K562 (cell line): ENCODE results near the gene SERPINI2. TPM values are rescaled to one million over a fixed set of nuclear protein-coding genes. Genes with fewer than 3 reads are reported as not detected.

Source experiments
- ATAC-seq: fragments of 200-7000 bp; cut with Tn5 transposase; 3 replicates; pipeline ENCODE4 v1.9.1; 2020; ENCODE audit warnings: moderate library complexity
- BruUV-seq: library from RNA; stranded (reverse); fragments of 400-500 nt; replicated peaks from 2 replicates; lab custom pipeline; 2021; lab: Mats Ljungman, UMichigan
- CTCF ChIA-PET: fragments of 300-600 bp; formaldehyde crosslinking; extraction: SDS; loops from one replicate; lab custom pipeline; 2021; ENCODE audit warnings: low intra/inter-chr PET ratio; lab: Yijun Ruan, JAX
- POLR2A ChIA-PET: fragments of 300-600, 350-650 bp; sonication (Branson Sonifier 250); formaldehyde crosslinking; extraction: SDS; loops from one replicate; lab custom pipeline; 2021; ENCODE audit warnings: antibody characterized with exemption, inconsistent platforms; lab: Yijun Ruan, JAX
- DNase-seq, 4 experiments: peaks; one replicate each; pipeline versions ENCODE4 v3.0.0 to v3.0.0-alpha.2; 2011 to 2018; ENCODE audit warnings: low spot score in 3 of 4, mixed read lengths in 3 of 4; ENCODE audit errors: extremely low read depth in 1 of 4
- FAIRE-seq: peaks from 2 replicates; lab custom pipeline; 2011; peaks lifted over from hg19 to GRCh38; lab: Jason Lieb, UNC
- H2AFZ ChIP-seq: 2 replicates; pipeline ENCODE4 v1.6.0; 2011; ENCODE audit warnings: low read depth, low read length, control low read depth, inconsistent platforms
- H3K27ac ChIP-seq: fragments of 200-600 bp; 3 replicates; pipeline ENCODE4 v1.8.0; 2011; ENCODE audit warnings: low read depth, mild to moderate bottlenecking, control low read depth, inconsistent platforms, low read length, moderate library complexity, mixed read lengths; ENCODE audit errors: extremely low read depth
- H3K27me3 ChIP-seq, 2 experiments: fragments of 300-600 bp in 1 of 2; 2 replicates in 1 of 2; 3 replicates in 1 of 2; pipeline versions ENCODE4 v1.6.0 to v1.8.0; 2011; ENCODE audit warnings: inconsistent platforms in 2 of 2, low read length in 2 of 2, mild to moderate bottlenecking in 1 of 2, mixed read lengths in 1 of 2, moderate library complexity in 1 of 2; ENCODE audit not compliant: control insufficient read depth in 2 of 2, insufficient read depth in 2 of 2
- H3K36me3 ChIP-seq: fragments of 300-600 bp; 3 replicates; pipeline ENCODE4 v1.8.0; 2011; ENCODE audit warnings: mild to moderate bottlenecking, low read length, inconsistent platforms; ENCODE audit not compliant: control insufficient read depth, insufficient read depth
- H3K4me1 ChIP-seq, 2 experiments: fragments of 200-600 bp in 1 of 2; replicated peaks in 1 of 2; 2 replicates in 1 of 2; 3 replicates in 1 of 2; pipeline versions ENCODE4 v1.5.1 to v1.8.0; 2011; ENCODE audit warnings: inconsistent platforms in 2 of 2, low read length in 2 of 2, mild to moderate bottlenecking in 1 of 2, mixed read lengths in 1 of 2, moderate library complexity in 1 of 2; ENCODE audit not compliant: control insufficient read depth in 2 of 2, insufficient read depth in 2 of 2
- H3K4me2 ChIP-seq: 2 replicates; pipeline ENCODE4 v1.6.1; 2011; ENCODE audit warnings: low read length, control low read depth, inconsistent platforms, mixed read lengths; ENCODE audit not compliant: insufficient read depth
- H3K4me3 ChIP-seq: fragments of 200-600 bp; sonication (generic), shearing (Covaris generic); 2 replicates; pipeline ENCODE4 v1.5.1; 2016; ENCODE audit warnings: control low read depth, inconsistent platforms
- H3K79me2 ChIP-seq: fragments of 200-600 bp; 3 replicates; pipeline ENCODE4 v1.8.0; 2011; ENCODE audit warnings: low read length, inconsistent platforms; ENCODE audit not compliant: control insufficient read depth, insufficient read depth
- H3K9ac ChIP-seq, 2 experiments: 2 replicates each; pipeline versions ENCODE4 v1.6.0 to v1.6.1; 2011; ENCODE audit warnings: low read depth in 2 of 2, low read length in 2 of 2, control low read depth in 1 of 2, inconsistent platforms in 1 of 2, mild to moderate bottlenecking in 1 of 2, mixed read lengths in 1 of 2; ENCODE audit not compliant: insufficient read depth in 1 of 2
- H3K9me1 ChIP-seq: one replicate; pipeline ENCODE4 v1.6.0; 2011; ENCODE audit warnings: inconsistent platforms, mild to moderate bottlenecking, low read length, moderate library complexity; ENCODE audit not compliant: control insufficient read depth, insufficient read depth
- H3K9me3 ChIP-seq: replicated peaks from 2 replicates; pipeline ENCODE4 v1.5.1; 2011; ENCODE audit warnings: low read depth, low read length, inconsistent platforms; ENCODE audit not compliant: control insufficient read depth, insufficient read depth
- H4K20me1 ChIP-seq: replicated peaks from 2 replicates; pipeline ENCODE4 v1.6.1; 2011; ENCODE audit warnings: low read length, inconsistent platforms, mixed read lengths; ENCODE audit not compliant: control insufficient read depth, insufficient read depth
- AFF1 ChIP-seq, 2 experiments: fragments of 450-650 bp; IDR thresholded peaks; 2 replicates each; pipeline ENCODE4 v1.6.1; 2018; ENCODE audit warnings: mild to moderate bottlenecking in 2 of 2, low read depth in 1 of 2; ENCODE audit not compliant: partially characterized antibody in 2 of 2
- DMBX1 ChIP-seq: fragments of 250-450 bp; sonication (Bioruptor Pico); IDR thresholded peaks from 2 replicates; pipeline ENCODE4 v1.8.0; 2022; ENCODE audit warnings: inconsistent platforms, mild to moderate bottlenecking, moderate library complexity, borderline replicate concordance
- ESRRA ChIP-seq: fragments of 450-650 bp; IDR thresholded peaks from 2 replicates; pipeline ENCODE4 v1.6.1; 2014; ENCODE audit warnings: low read depth, mild to moderate bottlenecking, moderate library complexity, borderline replicate concordance
- ETS2 ChIP-seq: IDR thresholded peaks from 2 replicates; pipeline ENCODE4 v1.6.1; 2016; ENCODE audit warnings: borderline replicate concordance, missing genetic modification characterization, mild to moderate bottlenecking, moderate library complexity, missing compliant biosample characterization; ENCODE audit not compliant: poor library complexity, severe bottlenecking
- ETV6 ChIP-seq, 3 experiments: fragments of 150-350 bp in 1 of 3; sonication (generic) in 1 of 3; formaldehyde crosslinking in 1 of 3; IDR thresholded peaks; 2 replicates each; pipeline versions ENCODE4 v1.6.1 to v1.8.0; 2014 to 2022; ENCODE audit warnings: borderline replicate concordance in 2 of 3, low read depth in 2 of 3, antibody characterized with exemption in 1 of 3, low read length in 1 of 3, mild to moderate bottlenecking in 1 of 3, missing genetic modification reagents in 1 of 3
- FOXJ2 ChIP-seq: fragments of 200-800 bp; sonication (Bioruptor generic); IDR thresholded peaks from 2 replicates; pipeline ENCODE4 v1.6.1; 2016; ENCODE audit warnings: missing genetic modification characterization, missing compliant biosample characterization
- HDAC3 ChIP-seq: fragments of 450-650 bp; IDR thresholded peaks from 2 replicates; pipeline ENCODE4 v1.6.1; 2018; ENCODE audit warnings: borderline replicate concordance, mild to moderate bottlenecking, moderate library complexity; ENCODE audit not compliant: partially characterized antibody
- KLF1 ChIP-seq: fragments of 450-650 bp; IDR thresholded peaks from 2 replicates; pipeline ENCODE4 v1.6.1; 2016; ENCODE audit warnings: missing genetic modification characterization, missing compliant biosample characterization
- KLF10 ChIP-seq: fragments of 250-450 bp; sonication (Bioruptor Pico); IDR thresholded peaks from 2 replicates; pipeline ENCODE4 v1.6.1; 2021; ENCODE audit warnings: matching md5 sums
- NFE2 ChIP-seq: IDR thresholded peaks from 2 replicates; pipeline ENCODE4 v1.6.1; 2014; ENCODE audit warnings: antibody characterized with exemption, low read depth
- SNRNP70 ChIP-seq: fragments of 200-400 bp; formaldehyde crosslinking; optimal IDR thresholded peaks from 2 replicates; pipeline ENCODE3; 2017; ENCODE audit warnings: low read depth, low read length
- SPI1 ChIP-seq: IDR thresholded peaks from 2 replicates; pipeline ENCODE4 v1.6.1; 2011; ENCODE audit warnings: low read depth, low read length, control low read depth, borderline replicate concordance
- TAF9B ChIP-seq: fragments of 450-650 bp; IDR thresholded peaks from 2 replicates; pipeline ENCODE4 v1.6.1; 2018; ENCODE audit warnings: mild to moderate bottlenecking; ENCODE audit not compliant: partially characterized antibody
- ZFP91 ChIP-seq: sonication (generic); formaldehyde crosslinking; IDR thresholded peaks from 2 replicates; pipeline ENCODE4 v1.8.0; 2022; ENCODE audit warnings: mild to moderate bottlenecking, missing genetic modification reagents
- ZNF224 ChIP-seq: sonication (generic); formaldehyde crosslinking; IDR thresholded peaks from 2 replicates; pipeline ENCODE4 v1.8.0; 2022; ENCODE audit warnings: mild to moderate bottlenecking, missing genetic modification reagents
- ZNF23 ChIP-seq: fragments of 250-450 bp; sonication (Bioruptor Pico); IDR thresholded peaks from 2 replicates; pipeline ENCODE4 v1.4.0; 2020; ENCODE audit warnings: mild to moderate bottlenecking
- ZNF253 ChIP-seq: fragments of 250-450 bp; sonication (Bioruptor Pico); conservative IDR thresholded peaks from 2 replicates; pipeline ENCODE4 v1.6.1; 2021; ENCODE audit warnings: mild to moderate bottlenecking
- ZNF77 ChIP-seq: fragments of 250-450 bp; sonication (Bioruptor Pico); IDR thresholded peaks from 2 replicates; pipeline ENCODE4 v1.5.0; 2020
- whole genome bisulfite sequencing: fragments of 100-300 bp; shearing (Covaris generic); methylation state at CpG from one replicate; pipeline ENCODE4 v1.1.6; 2016; ENCODE audit warnings: low coverage, mixed read lengths; ENCODE audit not compliant: insufficient coverage; ENCODE audit errors: missing lambda C conversion rate; 5-methylcytosine and 5-hydroxymethylcytosine counted together
- in situ Hi-C: fragments of 300-500 bp; cut with MboI; formaldehyde crosslinking; loops from 4 replicates; pipeline ENCODE4 v1.15.0; 2018; ENCODE audit warnings: inconsistent platforms, mixed read lengths
- intact Hi-C: fragments of 100-400 bp; cut with micrococcal nuclease; formaldehyde crosslinking; loops from 2 replicates; pipeline ENCODE4 v1.14.2; 2022
- polyA plus RNA-seq, 8 experiments: library from polyadenylated mRNA; depleted of rRNA in 4 of 8; stranded (reverse) in 5 of 8; unstranded in 3 of 8; fragments of >200 nt; fragmentation: Nextera tagmentation in 2 of 8; fragmentation: Illumina TruSeq in 1 of 8; extraction: Ambion mirVana in 2 of 8; extraction: Trizol in 1 of 8; gene quantifications; 2 replicates each; pipeline versions ENCODE4 v1.2.1 to v1.2.3, GENCODE V29; 2011 to 2014; ENCODE audit warnings: inconsistent platforms in 1 of 8, missing spikeins in 1 of 8
- total RNA-seq, 7 experiments: library from RNA; depleted of rRNA in 6 of 7; stranded (reverse); fragments of >200 nt in 6 of 7; fragmentation: Illumina TruSeq in 2 of 7; extraction: Trizol in 2 of 7; gene quantifications; 2 replicates each; pipeline versions ENCODE4 v1.2.1 to v1.2.3, GENCODE V29; 2011 to 2021; ENCODE audit warnings: low replicate concordance in 1 of 7

Gene SERPINI2
- total and polyA plus RNA-seq, 9 of the 15 experiments (the other 6 are each of a cell fraction or from before 2014, with no cell fraction given): not detected

- no peak for TF ChIP-seq ETS2 (tag)
- no peak for TF ChIP-seq ESRRA
- no peak for TF ChIP-seq KLF1
- no peak for TF ChIP-seq TAF9B
- TF ChIP-seq AFF1 (IDR thresholded peaks at IDR 0.05; ENCODE audit: low read depth in 1 of 2, partially characterized antibody in 2 of 2): no peak
- no peak for TF ChIP-seq DMBX1 (CRISPR knock-in tag)
- no peak for TF ChIP-seq KLF10 (CRISPR knock-in tag)
- TF ChIP-seq ZNF77 (CRISPR knock-in tag): no peak
Observed at GRCh38 chr3:167489571-167489970, 15.7 kb upstream of the SERPINI2 start (continued).

GRCh38 chr3:167487556-167487955 lies 13.7 kb upstream of the SERPINI2 start:
- no peaks in the 10 kb centered on the region for H3K9me1 ChIP-seq
- FAIRE-seq: no peak
- H3K36me3 ChIP-seq: no peaks in the 10 kb centered on the region
- H3K79me2 ChIP-seq: no peaks in the 10 kb centered on the region
- peaks cover 2% of the 10 kb centered on the region; the same call in 1 of the 2 replicates for H3K9me3 ChIP-seq
- no peak overlapping the region for H3K4me2 ChIP-seq
- DNase-seq: no peak
- intact Hi-C loops (no loop called here), in situ Hi-C loops (no loop called here)
- 0% methylated on average over 3 of the region's 3 CpGs for WGBS
- no peaks in the 10 kb centered on the region for H3K4me1 ChIP-seq
- ChIA-PET POLR2A (no interaction called here), CTCF (no interaction called here)
- no peak for ATAC-seq
- H3K4me3 ChIP-seq: no peak overlapping the region
- no peak overlapping the region for H3K9ac ChIP-seq
- H4K20me1 ChIP-seq: no peaks in the 10 kb centered on the region
- no peak overlapping the region for H3K27ac ChIP-seq
- no peak overlapping the region for H2AFZ ChIP-seq
- BruUV-seq: no TSS peak
- H3K27me3 ChIP-seq: no peaks in the 10 kb centered on the region
- TF ChIP-seq ETV6 (IDR thresholded peaks at IDR 0.05; ENCODE audit: borderline replicate concordance in 1 of 2, low read depth in 2 of 2, low read length in 1 of 2): no peak
- TF ChIP-seq ETV6 (CRISPR knock-in tag; IDR thresholded peaks at IDR 0.05; ENCODE audit: borderline replicate concordance): no peak
- TF ChIP-seq ZNF23 (CRISPR knock-in tag): no peak
- TF ChIP-seq HDAC3: no peak
- no peak for TF ChIP-seq SNRNP70
- TF ChIP-seq ZFP91 (CRISPR knock-in tag): no peak
- TF ChIP-seq FOXJ2 (tag): no peak
- no peak for TF ChIP-seq NFE2
- no peak for TF ChIP-seq SPI1
- no peak for TF ChIP-seq ZNF253
- no peak for TF ChIP-seq ZNF224 (CRISPR knock-in tag)
